Activated CD4-positive, alpha-beta T cell treated with anti-CD3 and anti-CD28 coated beads, Interleukin-2, Interleukin-6, amounts not matched to agents 100 ng/mL and 50 ng/mL, durations not matched to agents 16 hours and 8 hours (primary cell): ENCODE results near the gene EYA3.

Source experiments
- DNase-seq: peaks from one replicate; pipeline ENCODE4 v3.0.0-alpha.2; 2020

The EYA3 gene

DNA sequence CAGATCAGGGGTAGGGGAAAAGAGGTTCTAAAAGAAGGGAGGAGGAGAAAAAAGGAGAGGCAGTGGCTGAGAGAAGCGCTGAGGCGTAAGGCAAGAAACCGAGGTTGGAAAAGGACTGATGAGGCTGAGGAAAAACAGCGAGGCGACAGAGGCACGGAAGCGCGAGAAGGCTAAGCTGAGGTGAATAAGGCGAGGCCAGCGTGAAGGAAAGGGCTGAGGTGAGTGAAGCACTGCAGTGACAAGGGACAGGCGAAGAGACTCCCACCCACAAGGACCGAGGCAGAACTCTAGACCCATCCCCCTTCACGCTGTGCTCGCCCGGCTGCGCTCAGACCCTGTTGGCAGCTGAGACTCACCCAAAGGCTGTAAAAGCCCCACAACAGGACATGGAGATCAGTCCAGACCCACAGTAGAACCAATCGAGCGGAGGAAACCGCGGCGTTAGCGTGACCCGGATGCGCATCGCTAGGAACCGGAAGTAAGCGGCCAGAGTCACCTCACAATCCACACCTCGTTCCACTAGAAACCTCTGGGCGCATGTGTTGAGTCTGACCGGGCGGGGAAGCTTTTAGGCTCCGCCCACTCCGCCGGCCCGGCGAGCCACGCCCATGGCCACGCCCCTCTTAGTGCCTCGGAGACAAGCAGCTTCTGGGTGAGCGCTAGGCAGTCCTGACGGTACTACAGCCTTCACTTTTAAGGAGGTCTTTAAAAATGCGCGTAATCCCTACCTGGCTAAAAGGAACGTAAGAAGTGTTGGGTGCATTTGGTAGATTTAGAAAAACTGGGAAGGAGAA is at the start of gene EYA3:
Gene EYA3 (minus strand): TSS at position 443 of the 794 bp plus-strand sequence. CDS start 30,584 bp downstream, outside the sequence.
- peak; percentile 100 for DNase-seq

GRCh38 chr1:28136922-28137613 is 48.7 kb upstream of the EYA3 start:
- DNase-seq: no peak

DNA sequence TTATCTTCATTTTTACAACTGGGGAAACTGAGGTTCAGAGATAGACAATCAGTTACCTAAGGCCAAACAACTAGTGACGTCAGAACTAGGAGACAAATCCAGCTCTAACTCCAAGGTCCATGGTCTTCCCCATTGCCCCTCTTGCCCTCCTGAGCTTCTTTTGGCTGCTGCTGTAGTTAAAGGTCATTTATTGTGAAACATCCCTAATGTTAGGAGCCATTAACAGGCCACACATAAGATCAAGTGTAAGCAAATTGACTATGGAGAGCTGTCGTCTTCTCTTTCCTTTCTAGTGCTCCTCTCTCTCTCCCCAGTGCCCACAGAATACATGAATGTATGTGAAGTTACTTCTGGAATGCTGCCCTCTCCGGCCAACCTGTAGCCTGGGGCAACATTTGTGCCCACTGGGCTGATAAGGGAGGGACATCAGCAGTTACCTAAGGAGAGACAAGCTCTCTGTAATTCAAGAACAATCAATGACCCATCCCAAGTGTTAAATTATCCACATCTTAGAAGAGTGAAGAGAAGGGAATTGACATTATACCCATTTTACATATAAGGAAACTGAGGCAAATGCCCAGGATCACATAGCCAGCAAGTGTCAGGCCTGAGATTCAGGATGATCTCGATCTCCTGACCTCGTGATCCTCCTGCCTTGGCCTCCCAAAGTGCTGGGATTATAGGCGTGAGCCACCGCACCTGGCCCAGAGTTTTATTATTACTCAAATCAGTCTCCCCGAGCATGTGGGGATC is 47.9 kb upstream of the EYA3 start:
- DNase-seq: no peak

GRCh38 chr1:28135371-28136168 is 47.2 kb upstream of the EYA3 start:
- no peak for DNase-seq

DNA sequence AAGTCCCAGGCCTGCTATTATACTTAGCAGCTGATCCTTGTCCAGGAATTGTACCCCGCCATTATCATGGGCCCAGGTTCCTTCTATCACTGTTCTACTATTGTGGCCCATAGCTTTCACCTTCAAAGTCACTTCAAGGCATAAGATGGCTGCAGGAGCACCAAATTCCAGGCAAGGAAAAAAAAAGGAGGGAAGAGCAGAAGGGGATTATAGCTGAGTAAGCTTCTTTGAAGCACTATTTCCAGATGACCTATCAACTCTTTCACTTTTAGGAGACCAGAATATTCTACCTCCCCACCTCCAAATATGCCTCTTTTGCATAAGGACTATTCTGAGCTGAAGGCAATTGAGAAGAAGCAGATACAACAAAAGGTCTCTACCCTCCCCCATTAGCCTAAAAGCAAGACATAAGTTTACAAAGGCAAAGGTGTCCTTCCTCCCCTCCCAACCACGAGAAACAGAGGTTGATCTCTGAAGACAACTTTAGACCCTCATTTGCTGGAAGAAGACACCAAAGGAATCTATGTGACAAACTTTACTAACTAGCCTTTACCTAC is 46.3 kb upstream of the EYA3 start:
- DNase-seq: no peak

DNA sequence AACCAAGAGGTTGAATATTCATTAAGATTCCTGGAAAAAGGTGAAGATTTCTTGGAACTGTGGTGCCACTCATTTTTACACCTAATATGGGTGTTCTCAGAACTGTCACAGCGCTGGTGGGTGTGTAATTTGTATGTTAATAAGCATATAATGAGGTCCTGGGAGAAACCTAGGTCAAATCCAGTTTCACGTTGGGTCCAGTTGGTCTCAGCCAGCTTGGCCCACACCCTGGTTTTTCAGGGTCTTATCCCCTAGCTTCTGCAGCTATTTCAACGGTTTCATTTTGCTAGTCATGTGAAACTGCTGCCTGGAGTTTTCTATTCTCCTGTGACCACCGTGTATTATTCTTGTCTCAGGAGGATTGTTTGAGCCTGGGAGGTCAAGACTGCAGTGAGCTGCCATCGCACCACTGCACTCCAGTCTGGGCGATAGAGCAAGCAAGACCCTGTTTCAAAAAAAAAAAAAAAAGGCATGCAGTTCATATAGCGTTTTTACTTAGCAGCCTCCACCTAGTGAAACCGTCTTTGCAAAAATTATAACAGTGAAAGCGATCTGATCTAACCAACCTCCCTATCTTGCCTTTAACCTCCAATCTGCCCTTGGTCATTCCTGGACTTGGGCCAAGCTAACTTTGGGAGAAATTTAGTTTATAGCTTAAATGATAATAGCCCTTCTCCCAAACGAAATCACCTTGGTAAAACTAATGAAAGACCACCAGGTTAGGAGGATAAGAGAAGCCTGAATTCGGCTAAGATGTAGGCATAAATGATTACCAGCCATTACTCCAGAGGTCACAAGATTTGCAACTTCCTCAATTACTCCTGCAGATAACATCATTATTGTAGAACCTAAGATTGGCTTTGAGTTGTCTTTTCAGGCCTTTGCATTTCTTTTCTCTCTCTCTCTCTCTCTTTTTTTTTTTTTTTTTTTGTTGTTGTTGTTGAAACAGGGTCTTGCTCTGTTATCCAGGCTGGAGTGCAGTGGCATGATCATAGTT is 44.1 kb upstream of the EYA3 start:
- DNase-seq: no peak

GRCh38 chr1:28130901-28131300 is 42.5 kb upstream of the EYA3 start:
- DNase-seq: no peak

GRCh38 chr1:28129150-28129549 is 40.7 kb upstream of the EYA3 start:
- DNase-seq: no peak

DNA sequence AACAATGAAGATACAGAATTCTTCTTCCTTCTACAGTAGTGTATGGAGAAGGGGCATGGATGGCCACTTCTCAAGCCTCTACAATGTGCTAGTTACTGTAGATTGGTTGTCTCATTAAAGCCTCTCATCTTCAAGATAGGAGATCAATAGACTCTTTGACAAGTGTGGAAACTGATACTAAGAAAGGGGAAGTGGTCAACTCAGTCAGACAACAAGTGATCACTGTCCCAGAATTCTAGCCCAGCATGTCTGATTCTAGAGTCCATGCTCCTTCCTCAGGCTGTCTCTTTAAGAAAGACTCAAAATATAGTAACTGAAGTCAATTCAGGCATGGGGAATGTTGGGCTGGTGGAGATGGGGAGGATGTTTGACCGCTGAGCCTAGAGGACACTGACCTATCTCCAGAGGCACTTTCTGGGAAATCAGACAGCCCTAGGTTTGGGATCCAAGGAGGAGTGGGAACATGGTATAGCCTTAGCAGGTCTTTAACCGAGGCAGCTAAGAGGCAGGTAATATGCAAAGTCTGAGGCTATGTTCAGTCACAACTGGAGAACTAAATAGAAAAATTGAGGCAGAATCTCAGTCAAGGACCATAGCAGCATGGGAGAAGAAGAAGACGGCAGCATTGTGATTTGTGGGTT is 39.3 kb upstream of the EYA3 start:
- no peak for DNase-seq

DNA sequence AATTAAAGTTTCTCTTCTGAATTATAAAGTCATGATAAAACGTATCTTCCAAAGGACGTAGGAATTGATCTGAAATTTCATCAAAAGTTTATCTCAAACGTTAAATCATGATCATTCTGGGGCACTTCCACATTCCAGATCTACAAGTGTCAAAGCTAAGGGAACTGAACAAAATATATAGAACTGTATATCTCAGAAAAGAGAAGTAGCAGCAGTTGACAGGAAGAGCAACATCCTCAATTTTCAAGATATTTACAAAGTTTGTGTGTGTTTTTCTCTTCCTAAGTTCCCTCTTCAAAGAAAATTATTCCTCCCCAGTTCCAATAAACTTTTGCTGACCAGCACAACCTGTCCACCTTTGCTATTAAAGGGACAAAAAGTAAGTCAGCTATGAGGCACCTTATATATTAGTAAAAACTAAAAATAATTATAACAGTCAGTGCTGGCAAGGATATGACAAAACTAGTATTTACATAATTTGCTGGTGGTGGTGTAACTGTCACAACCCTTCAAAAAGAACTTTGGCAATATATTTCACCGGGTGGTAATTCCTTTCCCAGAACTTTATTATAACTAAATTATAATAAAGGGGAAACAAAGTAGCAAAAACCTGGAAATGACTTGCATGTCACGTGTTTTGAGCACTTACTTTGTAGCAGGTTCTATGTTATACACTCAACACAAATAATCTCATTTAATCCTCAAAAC is 38.5 kb upstream of the EYA3 start:
- no peak for DNase-seq

DNA sequence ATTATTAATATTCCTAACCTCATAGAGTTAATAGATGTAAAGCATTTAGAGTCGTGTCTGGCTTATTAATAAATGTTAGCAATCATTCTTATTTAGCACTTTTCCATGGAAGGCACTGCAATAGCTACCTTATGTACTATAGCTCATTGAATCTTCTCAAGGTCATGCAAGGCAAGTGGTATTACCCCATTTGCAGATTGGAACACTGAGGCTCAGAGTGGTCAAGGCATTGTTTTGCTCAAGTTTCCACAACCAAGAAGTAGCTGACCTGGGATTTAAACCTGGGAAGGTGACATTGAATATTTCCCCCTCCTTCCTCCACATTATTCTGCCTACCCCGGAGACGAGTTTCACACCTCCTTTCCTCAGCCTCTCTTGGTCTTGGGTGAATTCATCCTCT is 37.8 kb upstream of the EYA3 start:
- no peak for DNase-seq

GRCh38 chr1:28123461-28123961 is 35.1 kb upstream of the EYA3 start:
- no peak for DNase-seq

GRCh38 chr1:28122183-28122582 is 33.8 kb upstream of the EYA3 start:
- no peak for DNase-seq

DNA sequence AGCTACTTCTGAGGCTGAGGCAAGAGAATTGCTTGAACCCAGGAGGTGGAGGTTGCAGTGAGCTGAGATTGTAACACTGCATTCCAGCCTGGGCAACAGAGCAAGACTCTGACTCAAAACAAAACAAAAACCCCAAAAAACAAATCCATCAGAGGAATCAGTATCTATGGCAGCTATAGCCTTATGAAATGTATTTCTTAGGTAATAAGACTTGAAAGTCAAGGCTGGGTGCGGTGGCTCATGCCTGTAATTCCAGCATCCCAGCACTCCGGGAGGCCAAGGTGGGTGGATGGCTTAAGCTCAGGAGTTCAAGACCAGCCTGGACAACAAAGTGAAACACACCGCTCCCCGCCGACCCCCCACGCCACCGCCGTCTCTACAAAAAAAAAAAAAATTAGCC is 31.1 kb upstream of the EYA3 start:
- no peak for DNase-seq

GRCh38 chr1:28118640-28119307 is 30.4 kb upstream of the EYA3 start:
- DNase-seq: no peak

DNA sequence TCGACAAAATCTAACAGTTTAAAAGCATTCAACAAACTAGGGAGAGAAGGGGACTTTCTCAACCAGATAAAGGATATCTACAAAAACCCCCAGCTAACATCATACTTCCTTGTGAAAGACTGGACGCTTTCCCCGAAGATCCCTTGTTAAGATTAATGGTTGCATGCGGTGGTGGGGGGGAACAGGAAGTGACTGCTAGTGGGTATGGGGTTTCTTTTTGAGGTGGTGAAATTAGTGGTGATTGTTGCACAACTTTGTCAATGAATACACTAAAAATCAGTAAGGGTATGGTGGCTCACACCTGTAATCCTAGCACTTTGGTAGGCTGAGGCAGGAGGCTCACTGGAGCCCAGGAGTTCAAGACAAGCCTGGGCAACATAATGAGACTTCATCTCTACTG is 26.9 kb upstream of the EYA3 start:
- peak; percentile 82 for DNase-seq

DNA sequence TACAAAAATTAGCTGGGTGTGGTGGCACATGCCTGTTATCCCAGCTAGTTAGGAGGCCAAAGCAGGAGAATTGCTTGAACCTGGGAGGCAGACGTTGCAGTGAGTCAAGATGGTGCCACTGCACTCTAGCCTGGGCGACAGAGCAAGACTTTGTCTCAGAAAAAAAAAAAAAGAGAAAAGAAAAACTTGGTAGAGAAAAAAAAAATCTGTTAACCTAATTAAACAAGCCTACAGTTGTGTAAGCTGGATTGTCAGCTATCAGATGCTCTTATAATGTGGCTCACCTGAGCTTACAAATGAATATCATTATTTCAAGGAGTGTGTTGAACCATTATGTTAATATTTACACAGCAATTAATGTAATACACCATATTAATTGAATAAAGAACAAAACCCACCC is 26.4 kb upstream of the EYA3 start:
- DNase-seq: no peak

- DNase-seq: no peak
Measured at GRCh38 chr1:28113242-28113572, 24.8 kb upstream of the EYA3 start.
